HepG2 (cell line): ENCODE data around the gene TBX18. TPM values are rescaled to one million over a fixed set of nuclear protein-coding genes. Genes with fewer than 3 reads are reported as not detected.

Experiments
- ATAC-seq: fragments of 200-7000 bp; cut with Tn5 transposase; 3 replicates; pipeline ENCODE4 v1.9.1; 2020; ENCODE audit warnings: mild to moderate bottlenecking, moderate library complexity
- BruUV-seq: library from RNA; stranded (reverse); fragments of 400-500 nt; replicated peaks from 2 replicates; lab custom pipeline; 2021; lab: Mats Ljungman, UMichigan
- CTCF ChIA-PET: fragments of 300-600 bp; formaldehyde crosslinking; extraction: SDS; loops from one replicate; lab custom pipeline; 2021; ENCODE audit warnings: low total read pairs, inconsistent platforms, low intra/inter-chr PET ratio; lab: Yijun Ruan, JAX
- POLR2A ChIA-PET: fragments of 350-600 bp; sonication (Branson Sonifier 250); formaldehyde crosslinking; loops from one replicate; lab custom pipeline; 2020; ENCODE audit warnings: antibody characterized with exemption, inconsistent platforms; lab: Yijun Ruan, JAX
- DNase-seq: peaks from one replicate; pipeline ENCODE4 v3.0.0-alpha.2; 2015; ENCODE audit warnings: low spot score
- FAIRE-seq: peaks from 3 replicates; lab custom pipeline; 2011; peaks lifted over from hg19 to GRCh38; lab: Jason Lieb, UNC
- H2AFZ ChIP-seq: one replicate; pipeline ENCODE4 v1.6.1; 2011; ENCODE audit warnings: low read length, inconsistent platforms
- H3K27ac ChIP-seq: fragments of 300-600 bp; 3 replicates; pipeline ENCODE4 v1.8.0; 2011; ENCODE audit warnings: mixed run types, mild to moderate bottlenecking, mixed read lengths, low read length, inconsistent platforms; ENCODE audit not compliant: insufficient read depth; ENCODE audit errors: extremely low read length
- H3K27me3 ChIP-seq, 2 experiments: fragments of 200-600 bp in 1 of 2; 2 replicates in 1 of 2; 3 replicates in 1 of 2; pipeline versions ENCODE4 v1.6.0 to v1.8.0; 2011; ENCODE audit warnings: low read length in 2 of 2, mild to moderate bottlenecking in 2 of 2, moderate library complexity in 2 of 2, inconsistent platforms in 1 of 2; ENCODE audit not compliant: insufficient read depth in 2 of 2, control insufficient read depth in 1 of 2
- H3K36me3 ChIP-seq, 2 experiments: fragments of 200-600 bp in 1 of 2; replicated peaks in 1 of 2; 2 replicates in 1 of 2; 3 replicates in 1 of 2; pipeline versions ENCODE4 v1.5.1 to v1.8.0; 2011; ENCODE audit warnings: low read length in 2 of 2, inconsistent platforms in 1 of 2; ENCODE audit not compliant: insufficient read depth in 2 of 2, control insufficient read depth in 1 of 2
- H3K4me1 ChIP-seq: 2 replicates; pipeline ENCODE4 v1.5.1; 2012; ENCODE audit warnings: low read length, inconsistent platforms; ENCODE audit not compliant: insufficient read depth
- H3K4me2 ChIP-seq: 2 replicates; pipeline ENCODE4 v1.6.0; 2011; ENCODE audit warnings: low read depth, low read length, inconsistent platforms
- H3K4me3 ChIP-seq, 3 experiments: fragments of 200-600 bp in 1 of 3; sonication (generic), shearing (Covaris generic) in 1 of 3; replicated peaks in 1 of 3; 2 replicates each; pipeline ENCODE4 v1.5.1; 2011 to 2016; ENCODE audit warnings: low read length in 3 of 3, inconsistent platforms in 2 of 3, low read depth in 2 of 3, mild to moderate bottlenecking in 2 of 3, control low read depth in 1 of 3, mixed read lengths in 1 of 3; ENCODE audit not compliant: insufficient read depth in 1 of 3
- H3K79me2 ChIP-seq: one replicate; pipeline ENCODE4 v1.6.1; 2011; ENCODE audit warnings: low read length, inconsistent platforms; ENCODE audit not compliant: insufficient read depth
- H3K9ac ChIP-seq: 2 replicates; pipeline ENCODE4 v1.6.0; 2011; ENCODE audit warnings: mild to moderate bottlenecking, low read depth, low read length, inconsistent platforms; ENCODE audit not compliant: insufficient read depth
- H3K9me3 ChIP-seq: 2 replicates; pipeline ENCODE4 v1.5.1; 2012; ENCODE audit warnings: mild to moderate bottlenecking, low read length
- H4K20me1 ChIP-seq: 2 replicates; pipeline ENCODE4 v1.6.0; 2011; ENCODE audit warnings: inconsistent platforms, mild to moderate bottlenecking, low read length, moderate library complexity; ENCODE audit not compliant: insufficient read depth
- ATF7-NPFF ChIP-seq: sonication (generic); formaldehyde crosslinking; IDR thresholded peaks from 2 replicates; pipeline ENCODE4 v1.8.1; 2023; ENCODE audit warnings: mild to moderate bottlenecking, low read depth, missing genetic modification reagents, moderate library complexity
- GATAD2A ChIP-seq: IDR thresholded peaks from 2 replicates; pipeline ENCODE4 v1.6.1; 2016
- HDAC1 ChIP-seq: sonication (generic); formaldehyde crosslinking; IDR thresholded peaks from 2 replicates; pipeline ENCODE4 v1.5.1; 2020; ENCODE audit warnings: mild to moderate bottlenecking, missing genetic modification reagents
- KAT8 ChIP-seq: IDR thresholded peaks from 2 replicates; pipeline ENCODE4 v1.6.1; 2016; ENCODE audit warnings: missing genetic modification reagents, missing compliant biosample characterization
- LCORL ChIP-seq, 2 experiments: fragments of 450-650 bp in 1 of 2; sonication (generic) in 1 of 2; formaldehyde crosslinking in 1 of 2; IDR thresholded peaks; 2 replicates each; pipeline versions ENCODE4 v1.5.0 to v1.6.1; 2017 to 2020; ENCODE audit warnings: antibody characterized with exemption in 1 of 2, missing genetic modification reagents in 1 of 2
- MEIS2 ChIP-seq: sonication (generic); formaldehyde crosslinking; IDR thresholded peaks from 2 replicates; pipeline ENCODE4 v1.9.0; 2021; ENCODE audit warnings: mild to moderate bottlenecking, missing genetic modification reagents
- PAX8 ChIP-seq: sonication (generic); formaldehyde crosslinking; IDR thresholded peaks from 2 replicates; pipeline ENCODE4 v1.8.0; 2022; ENCODE audit warnings: mild to moderate bottlenecking, missing genetic modification reagents, borderline replicate concordance
- SALL2 ChIP-seq: sonication (generic); formaldehyde crosslinking; IDR thresholded peaks from 2 replicates; pipeline ENCODE4 v1.8.1; 2023; ENCODE audit warnings: mild to moderate bottlenecking, missing genetic modification reagents, inconsistent platforms
- TCF12 ChIP-seq, 2 experiments: fragments of 450-650 bp in 1 of 2; sonication (generic) in 1 of 2; formaldehyde crosslinking in 1 of 2; IDR thresholded peaks; 2 replicates each; pipeline versions ENCODE4 v1.6.1 to v1.8.0; 2017 to 2022; ENCODE audit warnings: antibody characterized with exemption in 1 of 2, mild to moderate bottlenecking in 1 of 2, missing genetic modification reagents in 1 of 2, moderate library complexity in 1 of 2
- ZNF10 ChIP-seq: sonication (generic); formaldehyde crosslinking; IDR thresholded peaks from 2 replicates; pipeline ENCODE4 v1.4.0; 2020; ENCODE audit warnings: mild to moderate bottlenecking, low read depth, missing genetic modification reagents, borderline replicate concordance
- ZNF12 ChIP-seq: sonication (generic); formaldehyde crosslinking; IDR thresholded peaks from 2 replicates; pipeline ENCODE4 v1.5.0; 2020; ENCODE audit warnings: missing genetic modification reagents
- ZNF207 ChIP-seq: fragments of 450-650 bp; IDR thresholded peaks from 2 replicates; pipeline ENCODE4 v1.6.1; 2016; ENCODE audit warnings: antibody characterized with exemption, borderline replicate concordance
- ZNF225 ChIP-seq: sonication (generic); formaldehyde crosslinking; IDR thresholded peaks from 2 replicates; pipeline ENCODE4 v1.4.0; 2020; ENCODE audit warnings: mild to moderate bottlenecking, missing genetic modification reagents
- ZNF253 ChIP-seq: sonication (generic); formaldehyde crosslinking; IDR thresholded peaks from 2 replicates; pipeline ENCODE4 v1.8.0; 2022; ENCODE audit warnings: mild to moderate bottlenecking, missing genetic modification reagents, borderline replicate concordance
- ZNF274 ChIP-seq: sonication (generic); formaldehyde crosslinking; IDR thresholded peaks from 2 replicates; pipeline ENCODE4 v1.5.1; 2020; ENCODE audit warnings: mild to moderate bottlenecking, missing genetic modification reagents
- ZNF451 ChIP-seq: sonication (generic); formaldehyde crosslinking; IDR thresholded peaks from 2 replicates; pipeline ENCODE4 v1.5.0; 2020; ENCODE audit warnings: mild to moderate bottlenecking, missing genetic modification reagents
- ZNF678 ChIP-seq: sonication (generic); formaldehyde crosslinking; IDR thresholded peaks from 2 replicates; pipeline ENCODE4 v1.4.0; 2020; ENCODE audit warnings: mild to moderate bottlenecking, missing genetic modification reagents
- WGBS: methylation state at CpG from one replicate; pipeline ENCODE4 v1.1.6; 2017; ENCODE audit warnings: low lambda C conversion rate; 5-methylcytosine and 5-hydroxymethylcytosine counted together
- in situ Hi-C: cut with HindIII; loops from 2 replicates; pipeline ENCODE4 v1.10.0; 2017; ENCODE audit warnings: low pct_unique_long_range_greater_than_20kb; ENCODE audit not compliant: extremely low pct_ligation_motif_present
- intact Hi-C: fragments of 100-400 bp; cut with micrococcal nuclease; formaldehyde crosslinking; loops from one replicate; pipeline ENCODE4 v1.10.0; 2022; ENCODE audit not compliant: unreplicated experiment
- polyA plus RNA-seq, 8 experiments: library from polyadenylated mRNA; depleted of rRNA in 3 of 8; stranded (reverse) in 7 of 8; unstranded in 1 of 8; fragments of >200 nt; fragmentation: Illumina TruSeq in 4 of 8; extraction: Trizol in 4 of 8; gene quantifications; 2 replicates each; pipeline versions ENCODE4 v1.2.1 to v1.2.3, GENCODE V29; 2011 to 2016; ENCODE audit warnings: low read depth in 4 of 8, missing spikeins in 1 of 8, mixed read lengths in 1 of 8; ENCODE audit not compliant: insufficient read depth in 1 of 8
- total RNA-seq, 5 experiments: library from RNA; depleted of rRNA; stranded (reverse); fragments of >200 nt; fragmentation: Illumina TruSeq; extraction: Trizol; gene quantifications; 2 replicates each; pipeline ENCODE4 v1.2.3, GENCODE V29; 2016; ENCODE audit warnings: low read depth in 1 of 5

The TBX18 gene
- total and polyA plus RNA-seq, 2 of the 13 experiments (the other 11 are each of a cell fraction or from before 2014, with no cell fraction given) = not detected

- ChIA-PET CTCF (no interaction called here), POLR2A (no interaction called here)
- no peak overlapping the region for H2AFZ ChIP-seq
- FAIRE-seq (no peak), ATAC-seq (no peak), DNase-seq (no peak)
- H3K4me1 ChIP-seq = no peaks in the 10 kb centered on the region
- intact Hi-C loops (no loop called here), in situ Hi-C loops (no loop called here)
- no TSS peak for BruUV-seq
- no peaks in the 10 kb centered on the region for H3K79me2 ChIP-seq
- no peaks in the 10 kb centered on the region for H4K20me1 ChIP-seq
- no peak overlapping the region for H3K4me2 ChIP-seq
- WGBS = 21% methylated on average over 5 of the region's 5 CpGs
- no peak overlapping the region for H3K9ac ChIP-seq
- no peaks in the 10 kb centered on the region for H3K36me3 ChIP-seq
- H3K9me3 ChIP-seq = no peaks in the 10 kb centered on the region
- no peak for TF ChIP-seq KAT8
- no peak for TF ChIP-seq ZNF207
- TF ChIP-seq HDAC1 (CRISPR knock-in tag) = no peak
- TF ChIP-seq ZNF10 (CRISPR knock-in tag) = no peak
- no peak for TF ChIP-seq ZNF678 (CRISPR knock-in tag)
- no peak for TF ChIP-seq SALL2
- TF ChIP-seq ZNF451 (CRISPR knock-in tag) = no peak
- no peak for TF ChIP-seq TCF12 (IDR thresholded peaks at IDR 0.05)
- no peak for TF ChIP-seq TCF12 (CRISPR knock-in tag; IDR thresholded peaks at IDR 0.05)
- no peak for TF ChIP-seq LCORL (IDR thresholded peaks at IDR 0.05)
- no peak for TF ChIP-seq LCORL (CRISPR knock-in tag; IDR thresholded peaks at IDR 0.05)
- no peak for TF ChIP-seq ZNF253
- no peak for TF ChIP-seq MEIS2 (CRISPR knock-in tag)
- no peak for TF ChIP-seq ZNF274 (CRISPR knock-in tag)
- TF ChIP-seq GATAD2A = no peak
- no peak for TF ChIP-seq ZNF12 (CRISPR knock-in tag)
- TF ChIP-seq PAX8 (CRISPR knock-in tag) = no peak
- TF ChIP-seq ZNF225 (CRISPR knock-in tag) = no peak
- no peak for TF ChIP-seq ATF7-NPFF (CRISPR knock-in tag)
- H3K4me3 ChIP-seq = no peak overlapping the region
- H3K27ac ChIP-seq = no peak overlapping the region
- peaks cover 2 to 29% of the 10 kb centered on the region in 2 experiments; a peak in 4 of 5 replicates for H3K27me3 ChIP-seq
Measured at GRCh38 chr6:84770521-84770920, 6.1 kb upstream of the TBX18 start.
